Caco-2 (cell line): ENCODE measurements around the gene RECK. TPM values are rescaled to one million over a fixed set of nuclear protein-coding genes. Genes with fewer than 3 reads are reported as not detected.

ENCODE experiments used
- BruUV-seq: library from RNA; stranded (reverse); fragments of 400-500 nt; replicated peaks from 2 replicates; lab custom pipeline; 2021; lab: Mats Ljungman, UMichigan
- CTCF ChIA-PET: fragments of 300-600 bp; sonication (Branson Sonifier 250); formaldehyde crosslinking; loops from one replicate; lab custom pipeline; 2022; ENCODE audit warnings: antibody characterized with exemption; lab: Charles Lee
- POLR2A ChIA-PET: fragments of 300-600 bp; sonication (Branson Sonifier 250); formaldehyde crosslinking; loops from one replicate; lab custom pipeline; 2022; ENCODE audit warnings: antibody characterized with exemption; lab: Charles Lee
- DNase-seq, 2 experiments: peaks; one replicate each; pipeline versions ENCODE4 v3.0.0 to v3.0.0-alpha.2; 2020 to 2022
- H3K27me3 ChIP-seq: replicated peaks from 2 replicates; pipeline ENCODE4 v1.6.0; 2011; ENCODE audit warnings: low read length; ENCODE audit not compliant: control insufficient read depth, insufficient read depth
- H3K36me3 ChIP-seq: 2 replicates; pipeline ENCODE4 v1.5.1; 2011; ENCODE audit warnings: low read length; ENCODE audit not compliant: control insufficient read depth, insufficient read depth
- H3K4me1 ChIP-seq: fragments of 250-450 bp; sonication (Bioruptor Pico); 2 replicates; pipeline ENCODE4 v1.5.1; 2020; ENCODE audit warnings: mild to moderate bottlenecking
- H3K4me3 ChIP-seq: 2 replicates; pipeline ENCODE4 v1.5.1; 2011; ENCODE audit warnings: low read depth, mild to moderate bottlenecking, control low read depth, low read length
- H3K9me3 ChIP-seq: fragments of 250-450 bp; sonication (Bioruptor Pico); 2 replicates; pipeline ENCODE4 v1.5.1; 2020; ENCODE audit warnings: mild to moderate bottlenecking, moderate library complexity
- H3K27ac Mint-ChIP-seq: one replicate; pipeline ENCODE4 v1.8.0; 2022; ENCODE audit warnings: mixed read lengths; ENCODE audit not compliant: unreplicated experiment
- H3K27me3 Mint-ChIP-seq: one replicate; pipeline ENCODE4 v1.8.0; 2022; ENCODE audit warnings: mixed read lengths; ENCODE audit not compliant: insufficient read depth, unreplicated experiment
- H3K36me3 Mint-ChIP-seq: one replicate; pipeline ENCODE4 v1.8.0; 2022; ENCODE audit warnings: mild to moderate bottlenecking, mixed read lengths; ENCODE audit not compliant: insufficient read depth, unreplicated experiment
- H3K4me1 Mint-ChIP-seq: one replicate; pipeline ENCODE4 v1.8.0; 2022; ENCODE audit warnings: low read depth, mixed read lengths; ENCODE audit not compliant: unreplicated experiment
- H3K4me3 Mint-ChIP-seq: one replicate; pipeline ENCODE4 v1.8.0; 2022; ENCODE audit warnings: mild to moderate bottlenecking, moderate library complexity, mixed read lengths; ENCODE audit not compliant: unreplicated experiment
- H3K9me3 Mint-ChIP-seq: one replicate; pipeline ENCODE4 v1.8.0; 2022; ENCODE audit warnings: mixed read lengths; ENCODE audit not compliant: unreplicated experiment
- CTCF ChIP-seq, 2 experiments: fragments of 200-600 bp in 1 of 2; IDR thresholded peaks; 1 replicate in 1 of 2; 2 replicates in 1 of 2; pipeline versions ENCODE4 v1.5.1 to v1.8.0; 2011 to 2022; ENCODE audit warnings: antibody characterized with exemption in 1 of 2, control low read depth in 1 of 2, inconsistent platforms in 1 of 2, low read depth in 1 of 2, low read length in 1 of 2, mild to moderate bottlenecking in 1 of 2, moderate library complexity in 1 of 2; ENCODE audit not compliant: insufficient read depth in 1 of 2, severe bottlenecking in 1 of 2, unreplicated experiment in 1 of 2
- intact Hi-C: fragments of 100-400 bp; cut with micrococcal nuclease; formaldehyde crosslinking; loops from one replicate; pipeline ENCODE4 v1.10.0; 2022; ENCODE audit not compliant: unreplicated experiment
- total RNA-seq: library from RNA; stranded (reverse); gene quantifications from 2 replicates; pipeline ENCODE4 v1.2.3, GENCODE V29; 2022

Gene RECK
- total RNA-seq, 1 experiment from 2014 or later: 1.8 TPM

GRCh38 chr9:36149197-36149596 is 112.5 kb downstream of the RECK start:
- POLR2A ChIA-PET: no interaction called here
- intact Hi-C loops: no loop called here
- Mint-ChIP-seq H3K27ac (no peak overlapping the region), H3K9me3 (peaks cover 15% of the 10 kb centered on the region), H3K36me3 (no peaks in the 10 kb centered on the region), H3K27me3 (no peaks in the 10 kb centered on the region), H3K4me3 (no peak overlapping the region), H3K4me1 (no peaks in the 10 kb centered on the region)
- no peaks in the 10 kb centered on the region for H3K4me1 ChIP-seq
- no peaks in the 10 kb centered on the region for H3K36me3 ChIP-seq
- no peaks in the 10 kb centered on the region for H3K27me3 ChIP-seq
- H3K9me3 ChIP-seq: peaks cover 6% of the 10 kb centered on the region; the same call in 1 of the 2 replicates
- no TSS peak for BruUV-seq
- TF ChIP-seq CTCF (IDR thresholded peaks at IDR 0.05; ENCODE audit: insufficient read depth in 1 of 2, low read depth in 1 of 2, low read length in 1 of 2, severe bottlenecking in 1 of 2, unreplicated experiment in 1 of 2): no peak
- no peak overlapping the region for H3K4me3 ChIP-seq
- no peak for DNase-seq
- CTCF ChIA-PET: no interaction called here

- ChIA-PET POLR2A (no interaction called here), CTCF (no interaction called here)
- Mint-ChIP-seq H3K9me3 (peaks cover 6% of the 10 kb centered on the region), H3K27ac (no peak overlapping the region), H3K36me3 (no peaks in the 10 kb centered on the region), H3K27me3 (no peaks in the 10 kb centered on the region), H3K4me3 (no peak overlapping the region), H3K4me1 (no peaks in the 10 kb centered on the region)
- Histone ChIP-seq H3K4me3 (no peak overlapping the region), H3K36me3 (no peaks in the 10 kb centered on the region), H3K27me3 (no peaks in the 10 kb centered on the region), H3K9me3 (no peaks in the 10 kb centered on the region; the same call in 1 of the 2 replicates), H3K4me1 (no peaks in the 10 kb centered on the region)
- no peak for TF ChIP-seq CTCF (IDR thresholded peaks at IDR 0.05; ENCODE audit: insufficient read depth in 1 of 2, low read depth in 1 of 2, low read length in 1 of 2, severe bottlenecking in 1 of 2, unreplicated experiment in 1 of 2)
- no TSS peak for BruUV-seq
- intact Hi-C loops: no loop called here
- DNase-seq: no peak
Measured at GRCh38 chr9:36150574-36151315, 114.0 kb downstream of the RECK start.

- TF ChIP-seq CTCF (IDR thresholded peaks at IDR 0.05; ENCODE audit: insufficient read depth in 1 of 2, low read depth in 1 of 2, low read length in 1 of 2, severe bottlenecking in 1 of 2, unreplicated experiment in 1 of 2): no peak
- no peaks in the 10 kb centered on the region for H3K4me1 Mint-ChIP-seq
- no peak overlapping the region for H3K27ac Mint-ChIP-seq
- no peaks in the 10 kb centered on the region for H3K9me3 Mint-ChIP-seq
- DNase-seq: no peak
- intact Hi-C loops: no loop called here
- no peaks in the 10 kb centered on the region for H3K36me3 Mint-ChIP-seq
- no TSS peak for BruUV-seq
- no peak overlapping the region for H3K4me3 ChIP-seq
- H3K27me3 ChIP-seq: no peaks in the 10 kb centered on the region
- no peaks in the 10 kb centered on the region for H3K27me3 Mint-ChIP-seq
- H3K4me3 Mint-ChIP-seq: no peak overlapping the region
- H3K4me1 ChIP-seq: no peaks in the 10 kb centered on the region
- no peaks in the 10 kb centered on the region for H3K36me3 ChIP-seq
- ChIA-PET POLR2A (no interaction called here), CTCF (no interaction called here)
- no peaks in the 10 kb centered on the region for H3K9me3 ChIP-seq
Measured at GRCh38 chr9:36151316-36152210, 114.8 kb downstream of the RECK start.
